ENCODE data around the gene CPEB1.
A peak's percentile ranks its signal among the peaks of the same experiment; 100 is the strongest.

Gene CPEB1

DNA sequence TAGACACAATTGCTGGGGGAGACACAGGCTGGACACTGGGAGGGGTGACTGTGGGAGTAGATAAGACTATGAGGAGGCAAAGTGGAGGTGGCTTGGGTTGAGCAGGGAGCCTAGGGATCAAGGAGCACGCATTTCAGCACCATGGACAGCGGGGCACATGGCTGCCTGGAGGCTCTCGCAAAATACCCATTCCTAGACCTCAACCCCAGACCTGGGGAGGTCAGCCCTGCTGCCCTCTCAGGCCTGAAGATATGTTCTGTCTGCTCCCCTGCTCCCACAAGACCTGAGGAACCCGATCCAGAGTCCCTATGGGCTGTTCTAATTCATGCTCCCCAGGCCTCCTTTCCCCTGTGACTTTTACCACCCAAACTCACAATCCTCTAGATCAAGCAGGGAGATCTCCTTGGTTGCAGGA is 16.0 kb upstream of the CPEB1 start (continued):
- TF ChIP-seq, protein P1, sequence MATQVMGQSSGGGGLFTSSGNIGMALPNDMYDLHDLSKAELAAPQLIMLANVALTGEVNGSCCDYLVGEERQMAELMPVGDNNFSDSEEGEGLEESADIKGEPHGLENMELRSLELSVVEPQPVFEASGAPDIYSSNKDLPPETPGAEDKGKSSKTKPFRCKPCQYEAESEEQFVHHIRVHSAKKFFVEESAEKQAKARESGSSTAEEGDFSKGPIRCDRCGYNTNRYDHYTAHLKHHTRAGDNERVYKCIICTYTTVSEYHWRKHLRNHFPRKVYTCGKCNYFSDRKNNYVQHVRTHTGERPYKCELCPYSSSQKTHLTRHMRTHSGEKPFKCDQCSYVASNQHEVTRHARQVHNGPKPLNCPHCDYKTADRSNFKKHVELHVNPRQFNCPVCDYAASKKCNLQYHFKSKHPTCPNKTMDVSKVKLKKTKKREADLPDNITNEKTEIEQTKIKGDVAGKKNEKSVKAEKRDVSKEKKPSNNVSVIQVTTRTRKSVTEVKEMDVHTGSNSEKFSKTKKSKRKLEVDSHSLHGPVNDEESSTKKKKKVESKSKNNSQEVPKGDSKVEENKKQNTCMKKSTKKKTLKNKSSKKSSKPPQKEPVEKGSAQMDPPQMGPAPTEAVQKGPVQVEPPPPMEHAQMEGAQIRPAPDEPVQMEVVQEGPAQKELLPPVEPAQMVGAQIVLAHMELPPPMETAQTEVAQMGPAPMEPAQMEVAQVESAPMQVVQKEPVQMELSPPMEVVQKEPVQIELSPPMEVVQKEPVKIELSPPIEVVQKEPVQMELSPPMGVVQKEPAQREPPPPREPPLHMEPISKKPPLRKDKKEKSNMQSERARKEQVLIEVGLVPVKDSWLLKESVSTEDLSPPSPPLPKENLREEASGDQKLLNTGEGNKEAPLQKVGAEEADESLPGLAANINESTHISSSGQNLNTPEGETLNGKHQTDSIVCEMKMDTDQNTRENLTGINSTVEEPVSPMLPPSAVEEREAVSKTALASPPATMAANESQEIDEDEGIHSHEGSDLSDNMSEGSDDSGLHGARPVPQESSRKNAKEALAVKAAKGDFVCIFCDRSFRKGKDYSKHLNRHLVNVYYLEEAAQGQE (tag by site-specific recombination; IDR thresholded peaks at IDR 0.05): peak; percentile 97
- TF ChIP-seq, protein P2, sequence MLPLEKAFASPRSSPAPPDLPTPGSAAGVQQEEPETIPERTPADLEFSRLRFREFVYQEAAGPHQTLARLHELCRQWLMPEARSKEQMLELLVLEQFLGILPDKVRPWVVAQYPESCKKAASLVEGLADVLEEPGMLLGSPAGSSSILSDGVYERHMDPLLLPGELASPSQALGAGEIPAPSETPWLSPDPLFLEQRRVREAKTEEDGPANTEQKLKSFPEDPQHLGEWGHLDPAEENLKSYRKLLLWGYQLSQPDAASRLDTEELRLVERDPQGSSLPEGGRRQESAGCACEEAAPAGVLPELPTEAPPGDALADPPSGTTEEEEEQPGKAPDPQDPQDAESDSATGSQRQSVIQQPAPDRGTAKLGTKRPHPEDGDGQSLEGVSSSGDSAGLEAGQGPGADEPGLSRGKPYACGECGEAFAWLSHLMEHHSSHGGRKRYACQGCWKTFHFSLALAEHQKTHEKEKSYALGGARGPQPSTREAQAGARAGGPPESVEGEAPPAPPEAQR (tag by site-specific recombination; IDR thresholded peaks at IDR 0.05): no peak
- TF ChIP-seq, protein P3, sequence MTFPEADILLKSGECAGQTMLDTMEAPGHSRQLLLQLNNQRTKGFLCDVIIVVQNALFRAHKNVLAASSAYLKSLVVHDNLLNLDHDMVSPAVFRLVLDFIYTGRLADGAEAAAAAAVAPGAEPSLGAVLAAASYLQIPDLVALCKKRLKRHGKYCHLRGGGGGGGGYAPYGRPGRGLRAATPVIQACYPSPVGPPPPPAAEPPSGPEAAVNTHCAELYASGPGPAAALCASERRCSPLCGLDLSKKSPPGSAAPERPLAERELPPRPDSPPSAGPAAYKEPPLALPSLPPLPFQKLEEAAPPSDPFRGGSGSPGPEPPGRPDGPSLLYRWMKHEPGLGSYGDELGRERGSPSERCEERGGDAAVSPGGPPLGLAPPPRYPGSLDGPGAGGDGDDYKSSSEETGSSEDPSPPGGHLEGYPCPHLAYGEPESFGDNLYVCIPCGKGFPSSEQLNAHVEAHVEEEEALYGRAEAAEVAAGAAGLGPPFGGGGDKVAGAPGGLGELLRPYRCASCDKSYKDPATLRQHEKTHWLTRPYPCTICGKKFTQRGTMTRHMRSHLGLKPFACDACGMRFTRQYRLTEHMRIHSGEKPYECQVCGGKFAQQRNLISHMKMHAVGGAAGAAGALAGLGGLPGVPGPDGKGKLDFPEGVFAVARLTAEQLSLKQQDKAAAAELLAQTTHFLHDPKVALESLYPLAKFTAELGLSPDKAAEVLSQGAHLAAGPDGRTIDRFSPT (tag by site-specific recombination; IDR thresholded peaks at IDR 0.05): no peak
- TF ChIP-seq, protein P4, sequence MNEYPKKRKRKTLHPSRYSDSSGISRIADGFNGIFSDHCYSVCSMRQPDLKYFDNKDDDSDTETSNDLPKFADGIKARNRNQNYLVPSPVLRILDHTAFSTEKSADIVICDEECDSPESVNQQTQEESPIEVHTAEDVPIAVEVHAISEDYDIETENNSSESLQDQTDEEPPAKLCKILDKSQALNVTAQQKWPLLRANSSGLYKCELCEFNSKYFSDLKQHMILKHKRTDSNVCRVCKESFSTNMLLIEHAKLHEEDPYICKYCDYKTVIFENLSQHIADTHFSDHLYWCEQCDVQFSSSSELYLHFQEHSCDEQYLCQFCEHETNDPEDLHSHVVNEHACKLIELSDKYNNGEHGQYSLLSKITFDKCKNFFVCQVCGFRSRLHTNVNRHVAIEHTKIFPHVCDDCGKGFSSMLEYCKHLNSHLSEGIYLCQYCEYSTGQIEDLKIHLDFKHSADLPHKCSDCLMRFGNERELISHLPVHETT (tag by site-specific recombination; IDR thresholded peaks at IDR 0.05): no peak
- TF ChIP-seq ZNF366 (tag by site-specific recombination; conservative IDR thresholded peaks at IDR 0.05): no peak
- 0 out of 2 replicates have a peak, but pooled peaks have one; percentile 23 for TF ChIP-seq ZBTB48 (tag by site-specific recombination; IDR thresholded peaks at IDR 0.05)
- TF ChIP-seq, protein P5, sequence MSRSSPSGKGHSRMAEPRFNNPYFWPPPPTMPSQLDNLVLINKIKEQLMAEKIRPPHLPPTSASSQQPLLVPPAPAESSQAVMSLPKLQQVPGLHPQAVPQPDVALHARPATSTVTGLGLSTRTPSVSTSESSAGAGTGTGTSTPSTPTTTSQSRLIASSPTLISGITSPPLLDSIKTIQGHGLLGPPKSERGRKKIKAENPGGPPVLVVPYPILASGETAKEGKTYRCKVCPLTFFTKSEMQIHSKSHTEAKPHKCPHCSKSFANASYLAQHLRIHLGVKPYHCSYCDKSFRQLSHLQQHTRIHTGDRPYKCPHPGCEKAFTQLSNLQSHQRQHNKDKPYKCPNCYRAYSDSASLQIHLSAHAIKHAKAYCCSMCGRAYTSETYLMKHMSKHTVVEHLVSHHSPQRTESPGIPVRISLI (tag by site-specific recombination; IDR thresholded peaks at IDR 0.05): no peak
- TF ChIP-seq ZNF174 (tag by site-specific recombination; IDR thresholded peaks at IDR 0.05): no peak
- peak; percentile 38; the same call in 1 of the 2 replicates for TF ChIP-seq HOXD13 (CRISPR knock-in tag; IDR thresholded peaks at IDR 0.05; ENCODE audit: borderline replicate concordance)

DNA sequence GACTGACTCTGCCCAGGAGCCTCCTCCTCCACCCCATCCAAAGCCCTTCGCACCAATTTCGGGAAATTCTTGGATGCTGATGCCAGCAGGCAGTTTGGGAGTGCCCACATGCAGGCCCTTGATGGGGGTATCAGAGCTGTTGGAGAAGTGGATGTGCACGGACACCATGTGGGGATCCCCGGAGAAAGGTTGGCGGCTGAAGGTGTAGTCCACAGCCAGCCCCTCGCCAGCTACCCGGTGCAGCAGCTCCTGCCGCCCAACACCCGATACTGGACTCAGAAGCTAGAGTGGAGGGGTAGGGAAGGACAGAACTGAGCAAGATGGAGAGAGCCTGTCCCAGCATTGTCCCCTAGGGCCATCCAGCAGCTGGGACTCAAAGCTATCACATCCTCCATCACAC is 15.5 kb upstream of the CPEB1 start:
- POLR2A ChIA-PET: no interaction called here
- Histone ChIP-seq H3K27ac (ENCODE audit: extremely low read depth, low read depth, low read length) (no peak overlapping the region), H3K9me3 (ENCODE audit: control insufficient read depth, insufficient read depth, low read depth, low read length) (no peaks in the 10 kb centered on the region), H3K4me1 (ENCODE audit: control insufficient read depth, insufficient read depth, low read length) (no peaks in the 10 kb centered on the region), H3K4me3 (ENCODE audit: low read depth, low read length) (no peak overlapping the region), H3K36me3 (ENCODE audit: control insufficient read depth in 2 of 2, insufficient read depth in 1 of 2, low read length in 2 of 2) (no peaks in the 10 kb centered on the region)
- CTCF ChIA-PET: no interaction called here
- no peak for TF ChIP-seq MYNN (tag by site-specific recombination; IDR thresholded peaks at IDR 0.05; ENCODE audit: borderline replicate concordance)
- TF ChIP-seq ZNF350 (tag by site-specific recombination; IDR thresholded peaks at IDR 0.05): no peak
- TF ChIP-seq ZNF558 (tag by site-specific recombination; IDR thresholded peaks at IDR 0.05): no peak
- TF ChIP-seq ZNF114 (tag by site-specific recombination; IDR thresholded peaks at IDR 0.05): no peak
- no peak for TF ChIP-seq ZNF266 (tag by site-specific recombination; IDR thresholded peaks at IDR 0.05; ENCODE audit: low read depth)
- no peak for TF ChIP-seq ZNF426 (tag by site-specific recombination; IDR thresholded peaks at IDR 0.05)
- TF ChIP-seq ZNF174 (tag by site-specific recombination; IDR thresholded peaks at IDR 0.05): no peak
- TF ChIP-seq, protein P6, sequence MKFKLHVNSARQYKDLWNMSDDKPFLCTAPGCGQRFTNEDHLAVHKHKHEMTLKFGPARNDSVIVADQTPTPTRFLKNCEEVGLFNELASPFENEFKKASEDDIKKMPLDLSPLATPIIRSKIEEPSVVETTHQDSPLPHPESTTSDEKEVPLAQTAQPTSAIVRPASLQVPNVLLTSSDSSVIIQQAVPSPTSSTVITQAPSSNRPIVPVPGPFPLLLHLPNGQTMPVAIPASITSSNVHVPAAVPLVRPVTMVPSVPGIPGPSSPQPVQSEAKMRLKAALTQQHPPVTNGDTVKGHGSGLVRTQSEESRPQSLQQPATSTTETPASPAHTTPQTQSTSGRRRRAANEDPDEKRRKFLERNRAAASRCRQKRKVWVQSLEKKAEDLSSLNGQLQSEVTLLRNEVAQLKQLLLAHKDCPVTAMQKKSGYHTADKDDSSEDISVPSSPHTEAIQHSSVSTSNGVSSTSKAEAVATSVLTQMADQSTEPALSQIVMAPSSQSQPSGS (tag by site-specific recombination; IDR thresholded peaks at IDR 0.05; ENCODE audit: low read depth): no peak
- no peak for TF ChIP-seq ZBTB1 (tag by site-specific recombination; IDR thresholded peaks at IDR 0.05)
- no peak for TF ChIP-seq ZNF785 (tag by site-specific recombination; IDR thresholded peaks at IDR 0.05)
- no peak for TF ChIP-seq ZSCAN23 (tag by site-specific recombination; IDR thresholded peaks at IDR 0.05)
- TF ChIP-seq YY1 (tag by site-specific recombination; IDR thresholded peaks at IDR 0.05): no peak
- TF ChIP-seq ZNF394 (tag by site-specific recombination; IDR thresholded peaks at IDR 0.05; ENCODE audit: borderline replicate concordance): no peak
- no peak for TF ChIP-seq ZBTB7A (tag by site-specific recombination; IDR thresholded peaks at IDR 0.05; ENCODE audit: low read depth)

All from HEK293 (cell line).